Endothelial cell (in vitro differentiated cells): ENCODE measurements around the gene HOXD12. TPM values are rescaled to one million over a fixed set of nuclear protein-coding genes. Genes with fewer than 3 reads are reported as not detected.

Experiments
- DNase-seq: peaks from one replicate; pipeline ENCODE4 v3.0.0; 2021; ENCODE audit warnings: low spot score
- H3K27ac Mint-ChIP-seq: one replicate; pipeline ENCODE4 v1.8.0; 2021; ENCODE audit warnings: mixed read lengths, inconsistent platforms; ENCODE audit not compliant: unreplicated experiment
- H3K27me3 Mint-ChIP-seq: one replicate; pipeline ENCODE4 v1.8.0; 2021; ENCODE audit warnings: mild to moderate bottlenecking, moderate library complexity, mixed read lengths, inconsistent platforms; ENCODE audit not compliant: unreplicated experiment
- H3K36me3 Mint-ChIP-seq: one replicate; pipeline ENCODE4 v1.8.0; 2021; ENCODE audit warnings: mild to moderate bottlenecking, low read depth, mixed read lengths, inconsistent platforms; ENCODE audit not compliant: unreplicated experiment
- H3K4me1 Mint-ChIP-seq: one replicate; pipeline ENCODE4 v1.8.0; 2021; ENCODE audit warnings: mild to moderate bottlenecking, mixed read lengths, inconsistent platforms; ENCODE audit not compliant: unreplicated experiment
- H3K4me3 Mint-ChIP-seq: one replicate; pipeline ENCODE4 v1.8.0; 2021; ENCODE audit warnings: mild to moderate bottlenecking, mixed read lengths, inconsistent platforms; ENCODE audit not compliant: unreplicated experiment
- H3K9me3 Mint-ChIP-seq: one replicate; pipeline ENCODE4 v1.8.0; 2021; ENCODE audit warnings: mixed read lengths, inconsistent platforms; ENCODE audit not compliant: unreplicated experiment
- CTCF ChIP-seq: fragments of 200-600 bp; sonication (generic); IDR thresholded peaks from one replicate; pipeline ENCODE4 v1.5.0; 2021; ENCODE audit warnings: antibody characterized with exemption; ENCODE audit not compliant: unreplicated experiment
- total RNA-seq: library from RNA; stranded (reverse); fragmentation: NEBNext Ultra II Directional; extraction: Animal tissue kit (Norgen Biotek cat#: 25700); gene quantifications from one replicate; pipeline ENCODE4 v1.2.1, GENCODE V29; 2021; ENCODE audit not compliant: unreplicated experiment

Gene HOXD12
- total RNA-seq, 1 donor from 2014 or later = not detected

DNA sequence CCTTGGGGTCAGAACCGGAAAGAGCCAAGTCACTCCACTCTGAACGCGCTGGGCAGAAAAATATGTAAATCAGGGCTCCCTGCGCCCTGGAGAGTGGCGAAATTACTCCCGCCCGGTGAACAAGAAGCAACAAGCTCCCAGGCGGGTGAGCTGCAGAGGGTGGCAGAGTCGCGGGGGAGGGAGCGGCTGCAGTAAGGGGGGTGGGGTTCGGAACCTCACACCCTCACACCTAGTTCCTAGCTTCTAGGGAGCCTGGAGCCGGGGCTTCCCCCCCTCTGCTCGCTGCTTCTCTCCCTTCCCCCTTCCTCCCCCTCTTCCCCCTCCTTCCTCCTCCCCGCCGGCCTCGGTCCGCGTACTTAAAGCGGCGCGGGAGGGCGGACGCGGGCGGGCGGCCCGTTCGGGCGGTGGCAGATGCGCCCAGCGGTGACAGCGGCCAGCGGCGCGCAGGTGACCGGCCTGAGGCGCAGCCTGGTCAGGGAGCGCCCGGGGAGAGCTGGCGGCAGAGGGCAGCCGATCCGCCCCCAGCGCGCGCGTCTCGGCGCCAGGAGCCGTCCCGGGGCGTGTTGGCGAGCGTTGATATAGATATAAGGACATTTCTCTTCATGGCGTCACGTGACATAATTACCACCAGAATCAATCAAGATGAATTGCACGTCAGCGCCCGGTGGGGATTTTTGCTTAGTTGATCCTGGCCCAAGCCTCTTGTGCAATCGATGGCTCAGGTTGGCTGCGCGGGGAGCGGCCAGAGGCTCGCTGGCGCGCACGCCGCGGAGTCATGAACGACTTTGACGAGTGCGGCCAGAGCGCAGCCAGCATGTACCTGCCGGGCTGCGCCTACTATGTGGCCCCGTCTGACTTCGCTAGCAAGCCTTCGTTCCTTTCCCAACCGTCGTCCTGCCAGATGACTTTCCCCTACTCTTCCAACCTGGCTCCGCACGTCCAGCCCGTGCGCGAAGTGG, 7.3 kb downstream of the HOXD12 start, which contains the start of gene HOXD11:
TSS of gene HOXD11 (plus strand) at position 700 of the 959 bp plus-strand sequence. CDS start at position 776, 76 bp downstream.
- Mint-ChIP-seq H3K9me3 (no peaks in the 10 kb centered on the region), H3K4me3 (peak within 1 kb of the TSS; percentile 57), H3K27ac (peak within 1 kb of the TSS; percentile 76), H3K36me3 (no peaks in the 10 kb centered on the region), H3K4me1 (peaks cover 20% of the 10 kb centered on the region), H3K27me3 (peaks cover 52% of the 10 kb centered on the region)
- TF ChIP-seq CTCF = no peak
- no peak for DNase-seq

DNA sequence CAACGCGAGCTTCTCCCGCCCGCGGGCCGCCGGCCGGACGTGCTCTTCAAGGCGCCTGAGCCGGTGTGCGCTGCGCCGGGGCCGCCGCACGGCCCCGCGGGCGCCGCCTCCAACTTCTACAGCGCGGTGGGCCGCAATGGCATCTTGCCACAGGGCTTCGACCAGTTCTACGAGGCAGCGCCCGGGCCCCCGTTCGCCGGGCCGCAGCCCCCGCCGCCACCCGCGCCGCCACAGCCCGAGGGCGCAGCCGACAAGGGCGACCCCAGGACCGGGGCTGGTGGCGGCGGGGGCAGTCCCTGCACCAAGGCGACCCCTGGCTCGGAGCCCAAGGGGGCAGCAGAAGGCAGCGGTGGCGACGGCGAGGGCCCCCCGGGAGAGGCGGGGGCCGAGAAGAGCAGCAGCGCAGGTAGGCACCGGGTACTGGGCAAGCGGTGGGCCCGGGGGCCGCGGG, 8.2 kb downstream of the HOXD12 start:
- H3K4me1 Mint-ChIP-seq = peaks cover 20% of the 10 kb centered on the region
- no peak overlapping the region for H3K27ac Mint-ChIP-seq
- DNase-seq = no peak
- no peak overlapping the region for H3K4me3 Mint-ChIP-seq
- H3K36me3 Mint-ChIP-seq = no peaks in the 10 kb centered on the region
- H3K27me3 Mint-ChIP-seq = peaks cover 46% of the 10 kb centered on the region
- TF ChIP-seq CTCF = no peak
- H3K9me3 Mint-ChIP-seq = no peaks in the 10 kb centered on the region

DNA sequence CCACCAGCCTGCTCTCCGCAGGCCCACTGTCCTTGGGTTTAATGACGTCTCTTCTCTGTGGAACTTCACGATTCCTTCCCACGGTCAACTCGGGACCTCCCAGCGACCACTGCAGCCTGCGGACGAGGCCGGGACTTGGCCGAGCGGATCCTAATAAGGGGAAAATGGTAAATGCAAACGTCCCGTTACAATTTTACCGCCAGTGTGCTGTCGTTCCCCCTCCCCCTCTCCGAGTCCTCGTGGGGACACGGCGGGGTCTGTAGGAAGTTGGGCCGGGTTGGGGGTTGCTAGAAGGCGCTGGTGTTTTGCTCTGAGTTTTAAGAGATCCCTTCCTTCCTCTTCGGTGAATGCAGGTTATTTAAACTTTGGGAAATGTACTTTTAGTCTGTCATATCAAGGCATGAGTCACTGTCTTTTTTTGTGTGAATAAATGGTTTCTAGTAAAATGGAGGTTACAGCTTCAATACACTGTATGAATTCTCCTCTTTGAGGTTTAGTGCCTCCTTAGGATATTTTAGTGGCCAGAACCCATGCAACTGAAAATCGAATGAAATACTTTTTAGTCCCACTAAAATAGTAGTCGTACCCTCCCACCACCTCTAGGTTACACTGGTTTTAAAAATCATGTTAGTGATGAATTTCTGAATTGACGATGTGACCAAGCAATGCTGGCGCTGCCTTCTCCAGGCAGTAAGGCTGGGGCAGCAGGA, 9.8 kb downstream of the HOXD12 start:
- peak; percentile 16 for TF ChIP-seq CTCF
- Mint-ChIP-seq H3K9me3 (no peaks in the 10 kb centered on the region), H3K27me3 (peaks cover 46% of the 10 kb centered on the region), H3K4me3 (no peak overlapping the region), H3K27ac (no peak overlapping the region), H3K4me1 (peaks cover 24% of the 10 kb centered on the region), H3K36me3 (no peaks in the 10 kb centered on the region)
- DNase-seq = no peak

GRCh38 chr2:176109946-176110345, 10.4 kb downstream of the HOXD12 start:
- Mint-ChIP-seq H3K36me3 (no peaks in the 10 kb centered on the region), H3K9me3 (no peaks in the 10 kb centered on the region), H3K4me3 (no peak overlapping the region), H3K27ac (no peak overlapping the region), H3K27me3 (peaks cover 42% of the 10 kb centered on the region), H3K4me1 (peaks cover 25% of the 10 kb centered on the region)
- TF ChIP-seq CTCF = no peak
- no peak for DNase-seq
